Panc1 (cell line): ENCODE data around the gene LEAP2.

Experiments used
- CTCF ChIP-seq: fragments of 450-650 bp; IDR thresholded peaks from 2 replicates; pipeline ENCODE4 v1.5.1; 2017; ENCODE audit warnings: mild to moderate bottlenecking
- REST ChIP-seq, 2 experiments: IDR thresholded peaks; 2 replicates each; pipeline ENCODE4 v1.6.1; 2011 to 2012; ENCODE audit warnings: low read depth in 2 of 2, control low read depth in 1 of 2, low read length in 1 of 2, mild to moderate bottlenecking in 1 of 2, moderate library complexity in 1 of 2; ENCODE audit not compliant: insufficient read depth in 1 of 2
- SIN3A ChIP-seq: IDR thresholded peaks from 2 replicates; pipeline ENCODE4 v1.6.1; 2012; ENCODE audit warnings: low read depth, mild to moderate bottlenecking, low read length, moderate library complexity, borderline replicate concordance; ENCODE audit not compliant: insufficient read depth

GRCh38 chr5:132831095-132831860 lies 42.2 kb upstream of the LEAP2 start:
- TF ChIP-seq CTCF (no peak), SIN3A (no peak), REST (IDR thresholded peaks at IDR 0.05; ENCODE audit: insufficient read depth in 1 of 2, low read depth in 2 of 2, low read length in 1 of 2) (no peak)
